GM23338 (cell line): ENCODE results near the gene SAA1. TPM values are rescaled to one million over a fixed set of nuclear protein-coding genes. Genes with fewer than 3 reads are reported as not detected.

ENCODE experiments used
- ATAC-seq: fragments of 200-7000 bp; cut with Tn5 transposase; 3 replicates; pipeline ENCODE4 v1.9.1; 2020
- DNase-seq: peaks from one replicate; pipeline ENCODE4 v3.0.0-alpha.2; 2015; ENCODE audit warnings: low spot score
- H2AFZ ChIP-seq: fragments of 200-600 bp; sonication (generic); 2 replicates; pipeline ENCODE4 v1.8.0; 2016; ENCODE audit warnings: antibody characterized with exemption, mild to moderate bottlenecking, moderate library complexity
- H3F3A ChIP-seq: fragments of 200-600 bp; sonication (generic); replicated peaks from 2 replicates; pipeline ENCODE4 v1.8.0; 2017; ENCODE audit warnings: antibody characterized with exemption, mixed run types, low read depth
- H3K27ac ChIP-seq: fragments of 200-600 bp; sonication (generic); 2 replicates; pipeline ENCODE4 v1.6.1; 2016; ENCODE audit warnings: low read depth
- H3K27me3 ChIP-seq: fragments of 200-600 bp; sonication (generic); 2 replicates; pipeline ENCODE4 v1.8.0; 2016; ENCODE audit warnings: mild to moderate bottlenecking, mixed run types, moderate library complexity; ENCODE audit not compliant: insufficient read depth
- H3K36me3 ChIP-seq: fragments of 200-600 bp; sonication (generic); 2 replicates; pipeline ENCODE4 v1.8.0; 2016; ENCODE audit warnings: mild to moderate bottlenecking; ENCODE audit not compliant: insufficient read depth
- H3K4me1 ChIP-seq: fragments of 200-600 bp; sonication (generic); 2 replicates; pipeline ENCODE4 v1.8.0; 2016; ENCODE audit warnings: mild to moderate bottlenecking, moderate library complexity; ENCODE audit not compliant: insufficient read depth
- H3K4me2 ChIP-seq: fragments of 200-600 bp; sonication (generic); 2 replicates; pipeline ENCODE4 v1.7.1; 2017; ENCODE audit warnings: mixed run types
- H3K4me3 ChIP-seq: fragments of 200-600 bp; sonication (generic); 2 replicates; pipeline ENCODE4 v1.6.1; 2016; ENCODE audit warnings: mixed run types
- H3K79me2 ChIP-seq: fragments of 200-600 bp; sonication (generic); replicated peaks from 2 replicates; pipeline ENCODE4 v1.8.0; 2017; ENCODE audit warnings: mild to moderate bottlenecking; ENCODE audit not compliant: insufficient read depth
- H3K9me2 ChIP-seq: fragments of 200-600 bp; sonication (generic); 2 replicates; pipeline ENCODE4 v1.8.0; 2017; ENCODE audit not compliant: insufficient read depth
- H4K20me1 ChIP-seq: fragments of 200-600 bp; sonication (generic); replicated peaks from 2 replicates; pipeline ENCODE4 v1.8.0; 2017; ENCODE audit warnings: mild to moderate bottlenecking; ENCODE audit not compliant: insufficient read depth
- H3K27ac Mint-ChIP-seq: 2 replicates; pipeline ENCODE4 v1.8.0; 2020; ENCODE audit warnings: inconsistent platforms, mild to moderate bottlenecking, moderate library complexity, mixed read lengths
- H3K27me3 Mint-ChIP-seq: 3 replicates; pipeline ENCODE4 v1.8.0; 2022; ENCODE audit warnings: low read depth, mild to moderate bottlenecking, moderate library complexity, mixed read lengths, inconsistent platforms; ENCODE audit not compliant: insufficient read depth, poor library complexity
- H3K36me3 Mint-ChIP-seq: 3 replicates; pipeline ENCODE4 v1.8.0; 2021; ENCODE audit warnings: low read depth, mild to moderate bottlenecking, inconsistent platforms, moderate library complexity, mixed read lengths
- H3K4me1 Mint-ChIP-seq: 3 replicates; pipeline ENCODE4 v1.8.0; 2020; ENCODE audit warnings: mild to moderate bottlenecking, inconsistent platforms, mixed read lengths
- H3K4me3 Mint-ChIP-seq: 3 replicates; pipeline ENCODE4 v1.8.0; 2021; ENCODE audit warnings: moderate library complexity, mild to moderate bottlenecking, inconsistent platforms, mixed read lengths
- H3K9me3 Mint-ChIP-seq: 3 replicates; pipeline ENCODE4 v1.8.0; 2020; ENCODE audit warnings: moderate library complexity, mild to moderate bottlenecking, inconsistent platforms, mixed read lengths
- CREB1 ChIP-seq: fragments of 250-450 bp; sonication (Bioruptor Pico); IDR thresholded peaks from 2 replicates; pipeline ENCODE4 v1.5.0; 2020; ENCODE audit warnings: low read depth, mild to moderate bottlenecking, moderate library complexity
- CTCF ChIP-seq, 2 experiments: fragments of 200-600 bp in 1 of 2; sonication (generic) in 1 of 2; conservative IDR thresholded peaks; 2 replicates each; pipeline versions ENCODE4 v1.5.1 to v1.6.1; 2016 to 2017; ENCODE audit warnings: antibody characterized with exemption in 2 of 2, low read depth in 2 of 2, mild to moderate bottlenecking in 2 of 2, moderate library complexity in 1 of 2
- ETS1 ChIP-seq: IDR thresholded peaks from 2 replicates; pipeline ENCODE4 v1.6.1; 2016; ENCODE audit warnings: antibody characterized with exemption
- EZH2 ChIP-seq: fragments of 200-600 bp; sonication (generic); IDR thresholded peaks from one replicate; pipeline ENCODE4 v1.8.0; 2017; ENCODE audit warnings: antibody characterized with exemption, mild to moderate bottlenecking, low read depth; ENCODE audit not compliant: unreplicated experiment
- EZH2phosphoT487 ChIP-seq: fragments of 200-600 bp; sonication (generic); IDR thresholded peaks from one replicate; pipeline ENCODE4 v1.8.1; 2018; ENCODE audit warnings: antibody characterized with exemption; ENCODE audit not compliant: unreplicated experiment
- JUNB ChIP-seq: IDR thresholded peaks from one replicate; pipeline ENCODE4 v1.6.1; 2016; ENCODE audit warnings: antibody characterized with exemption; ENCODE audit not compliant: unreplicated experiment
- NANOG ChIP-seq: IDR thresholded peaks from 2 replicates; pipeline ENCODE4 v1.6.1; 2016; ENCODE audit warnings: antibody characterized with exemption, borderline replicate concordance
- POLR2AphosphoS5 ChIP-seq: IDR thresholded peaks from 2 replicates; pipeline ENCODE4 v1.6.1; 2016; ENCODE audit warnings: antibody characterized with exemption, low read depth
- REST ChIP-seq: IDR thresholded peaks from one replicate; pipeline ENCODE4 v1.6.1; 2018; ENCODE audit warnings: antibody characterized with exemption; ENCODE audit not compliant: unreplicated experiment
- STAT1 ChIP-seq: IDR thresholded peaks from one replicate; pipeline ENCODE4 v1.6.1; 2016; ENCODE audit warnings: antibody characterized with exemption; ENCODE audit not compliant: unreplicated experiment
- ZNF114 ChIP-seq: fragments of 250-450 bp; sonication (Bioruptor Pico); IDR thresholded peaks from 2 replicates; pipeline ENCODE4 v1.5.0; 2020; ENCODE audit warnings: mild to moderate bottlenecking, moderate library complexity
- ZNF331 ChIP-seq: fragments of 250-450 bp; sonication (Bioruptor Pico); IDR thresholded peaks from 2 replicates; pipeline ENCODE4 v1.5.0; 2020; ENCODE audit warnings: low read depth, mild to moderate bottlenecking, moderate library complexity
- ZNF462 ChIP-seq: fragments of 250-450 bp; sonication (Bioruptor Pico); IDR thresholded peaks from 2 replicates; pipeline ENCODE4 v1.5.0; 2020; ENCODE audit warnings: mild to moderate bottlenecking, moderate library complexity
- long read RNA-seq: library from polyadenylated mRNA; unstranded; transcript quantifications from one replicate; pipeline ENCODE4 v2.0.0, GENCODE V29; 2020; ENCODE audit not compliant: unreplicated experiment
- polyA plus RNA-seq: library from polyadenylated mRNA; unstranded; fragments of >200 nt; fragmentation: Nextera tagmentation; extraction: Ambion mirVana; gene quantifications from 2 replicates; pipeline ENCODE4 v1.2.1, GENCODE V29; 2016
- total RNA-seq: library from RNA; depleted of rRNA; stranded (reverse); fragments of >200 nt; shearing (Covaris generic); gene quantifications from 2 replicates; pipeline ENCODE4 v1.2.3, GENCODE V29; 2014; rRNA removed

Gene SAA1
- not detected in 2 replicates for total RNA-seq
- polyA plus RNA-seq: not detected in 2 replicates
- long read RNA-seq: 0 reads

- no peaks in the 10 kb centered on the region for H3K4me1 Mint-ChIP-seq
- H3K27ac Mint-ChIP-seq: no peak within 1 kb of the TSS
- peaks cover 2% of the 10 kb centered on the region for H3K27me3 Mint-ChIP-seq
- no peaks in the 10 kb centered on the region for H3K79me2 ChIP-seq
- DNase-seq (no peak), ATAC-seq (no peak)
- peaks cover 12% of the 10 kb centered on the region; the same call in 1 of the 2 replicates for H3K9me2 ChIP-seq
- no peaks in the 10 kb centered on the region for H3K36me3 Mint-ChIP-seq
- H3F3A ChIP-seq: no peaks in the 10 kb centered on the region
- no peaks in the 10 kb centered on the region for H4K20me1 ChIP-seq
- H3K27ac ChIP-seq: no peak within 1 kb of the TSS
- H2AFZ ChIP-seq: no peak within 1 kb of the TSS
- no peaks in the 10 kb centered on the region for H3K27me3 ChIP-seq
- H3K4me2 ChIP-seq: no peak within 1 kb of the TSS
- no peak within 1 kb of the TSS for H3K4me3 Mint-ChIP-seq
- H3K4me3 ChIP-seq: no peak within 1 kb of the TSS
- no peaks in the 10 kb centered on the region for H3K36me3 ChIP-seq
- no peaks in the 10 kb centered on the region; the same call in 1 of the 2 replicates for H3K4me1 ChIP-seq
- TF ChIP-seq EZH2 (no peak), ZNF462 (CRISPR knock-in tag) (no peak), ZNF114 (CRISPR knock-in tag) (no peak), EZH2phosphoT487 (no peak), ZNF331 (CRISPR knock-in tag) (no peak), REST (no peak), POLR2AphosphoS5 (no peak), STAT1 (no peak), JUNB (no peak), CTCF (conservative IDR thresholded peaks at IDR 0.05; ENCODE audit: low read depth in 2 of 2) (no peak), NANOG (no peak), ETS1 (no peak), CREB1 (no peak)
- H3K9me3 Mint-ChIP-seq: no peaks in the 10 kb centered on the region
Observed at GRCh38 chr11:18265949-18266348, at the start of gene SAA1. Gene SAA1 (plus strand): TSS chr11:18266264. CDS start chr11:18266888, 624 bp downstream.
